Thoracic aorta (tissue), 2 donors: ENCODE measurements around the gene OR10J4. TPM values are rescaled to one million over a fixed set of nuclear protein-coding genes. Genes with fewer than 3 reads are reported as not detected.

Experiments
- ATAC-seq: fragments of 150-250 bp; one replicate; pipeline ENCODE4 v1.8.0; 2017; ENCODE audit warnings: low read depth; ENCODE audit not compliant: insufficient number of reproducible peaks, low FRiP score
- DNase-seq: peaks from one replicate; pipeline ENCODE4 v3.0.0-alpha.2; 2020; ENCODE audit warnings: low spot score
- H3K27ac ChIP-seq, 2 donors: fragments of 200-600 bp; sonication (generic); 1 replicate in 1 of 2; 2 replicates in 1 of 2; pipeline ENCODE4 v1.5.1; 2016; ENCODE audit warnings: mild to moderate bottlenecking in 2 of 2, moderate library complexity in 2 of 2
- H3K27me3 ChIP-seq: fragments of 200-600 bp; sonication (generic); replicated peaks from 2 replicates; pipeline ENCODE4 v1.6.0; 2016; ENCODE audit warnings: mild to moderate bottlenecking; ENCODE audit not compliant: insufficient read depth
- H3K36me3 ChIP-seq: fragments of 200-600 bp; sonication (generic); one replicate; pipeline ENCODE4 v1.5.1; 2016
- H3K4me1 ChIP-seq, 2 donors: fragments of 200-600 bp; sonication (generic); 1 replicate in 1 of 2; 2 replicates in 1 of 2; pipeline versions ENCODE4 v1.5.1 to v1.6.0; 2016; ENCODE audit warnings: low read depth in 2 of 2, mild to moderate bottlenecking in 1 of 2; ENCODE audit not compliant: control insufficient read depth in 1 of 2
- H3K4me3 ChIP-seq: fragments of 200-600 bp; sonication (generic); 2 replicates; pipeline ENCODE4 v1.5.1; 2016; ENCODE audit warnings: mild to moderate bottlenecking
- H3K9me3 ChIP-seq: fragments of 200-600 bp; sonication (generic); 2 replicates; pipeline ENCODE4 v1.5.1; 2016
- CTCF ChIP-seq: fragments of 200-600 bp; sonication (generic); IDR thresholded peaks from one replicate; pipeline ENCODE4 v1.5.1; 2019; ENCODE audit warnings: antibody characterized with exemption
- total RNA-seq, 2 donors: library from RNA; depleted of rRNA; stranded (reverse); fragments of >200 nt; gene quantifications; one replicate each; pipeline versions ENCODE4 v1.1.0 to v1.2.3, GENCODE V29; 2016

The OR10J4 gene
- total RNA-seq, 2 donors from 2014 or later = not detected

GRCh38 chr1:159429074-159429861, 2.7 kb upstream of the OR10J4 start:
- no peak for ATAC-seq
- no peak for TF ChIP-seq CTCF
- H3K27ac ChIP-seq = no peak overlapping the region
- no peak overlapping the region for H3K4me3 ChIP-seq
- H3K9me3 ChIP-seq = no peaks in the 10 kb centered on the region
- DNase-seq = no peak
- H3K27me3 ChIP-seq = no peaks in the 10 kb centered on the region
- no peaks in the 10 kb centered on the region for H3K36me3 ChIP-seq
- no peaks in the 10 kb centered on the region for H3K4me1 ChIP-seq

GRCh38 chr1:159430985-159431384, 1.0 kb upstream of the OR10J4 start:
- H3K9me3 ChIP-seq = no peaks in the 10 kb centered on the region
- H3K4me3 ChIP-seq = no peak overlapping the region
- no peak for TF ChIP-seq CTCF
- no peak overlapping the region for H3K27ac ChIP-seq
- H3K4me1 ChIP-seq = no peaks in the 10 kb centered on the region
- no peaks in the 10 kb centered on the region for H3K27me3 ChIP-seq
- ATAC-seq = no peak
- H3K36me3 ChIP-seq = no peaks in the 10 kb centered on the region
- DNase-seq = no peak

- Histone ChIP-seq H3K27me3 (no peaks in the 10 kb centered on the region), H3K27ac (no peak overlapping the region), H3K36me3 (no peaks in the 10 kb centered on the region), H3K9me3 (no peaks in the 10 kb centered on the region), H3K4me3 (no peak overlapping the region), H3K4me1 (no peaks in the 10 kb centered on the region)
- DNase-seq = no peak
- ATAC-seq = no peak
- TF ChIP-seq CTCF = no peak
Measured at GRCh38 chr1:159436469-159436868, 4.5 kb downstream of the OR10J4 start.

- Histone ChIP-seq H3K9me3 (no peaks in the 10 kb centered on the region), H3K36me3 (no peaks in the 10 kb centered on the region), H3K27ac (no peak within 1 kb of the TSS), H3K4me1 (no peaks in the 10 kb centered on the region), H3K27me3 (no peaks in the 10 kb centered on the region), H3K4me3 (no peak within 1 kb of the TSS)
- ATAC-seq (no peak), DNase-seq (no peak)
- TF ChIP-seq CTCF = no peak
Measured at GRCh38 chr1:159439422-159439821, 7.4 kb downstream of the OR10J4 start, which contains the start of gene OR10J1. Gene OR10J1, plus strand, starts transcription at chr1:159439722. Its CDS starts 70 bp downstream, at chr1:159439792.

- no peak for DNase-seq
- H3K36me3 ChIP-seq = no peaks in the 10 kb centered on the region
- H3K9me3 ChIP-seq = no peaks in the 10 kb centered on the region
- no peaks in the 10 kb centered on the region for H3K4me1 ChIP-seq
- no peak overlapping the region for H3K27ac ChIP-seq
- no peaks in the 10 kb centered on the region for H3K27me3 ChIP-seq
- no peak overlapping the region for H3K4me3 ChIP-seq
- no peak for TF ChIP-seq CTCF
- no peak for ATAC-seq
Measured at GRCh38 chr1:159441360-159441759, 9.4 kb downstream of the OR10J4 start.
